Measurements from ENCODE around the gene NRIP1. TPM values are rescaled to one million over a fixed set of nuclear protein-coding genes. Genes with fewer than 3 reads are reported as not detected.

NRIP1 gene
- total RNA-seq: 10 to 100 TPM; 37.2 to 86.3 (median 60.7) TPM

DNA sequence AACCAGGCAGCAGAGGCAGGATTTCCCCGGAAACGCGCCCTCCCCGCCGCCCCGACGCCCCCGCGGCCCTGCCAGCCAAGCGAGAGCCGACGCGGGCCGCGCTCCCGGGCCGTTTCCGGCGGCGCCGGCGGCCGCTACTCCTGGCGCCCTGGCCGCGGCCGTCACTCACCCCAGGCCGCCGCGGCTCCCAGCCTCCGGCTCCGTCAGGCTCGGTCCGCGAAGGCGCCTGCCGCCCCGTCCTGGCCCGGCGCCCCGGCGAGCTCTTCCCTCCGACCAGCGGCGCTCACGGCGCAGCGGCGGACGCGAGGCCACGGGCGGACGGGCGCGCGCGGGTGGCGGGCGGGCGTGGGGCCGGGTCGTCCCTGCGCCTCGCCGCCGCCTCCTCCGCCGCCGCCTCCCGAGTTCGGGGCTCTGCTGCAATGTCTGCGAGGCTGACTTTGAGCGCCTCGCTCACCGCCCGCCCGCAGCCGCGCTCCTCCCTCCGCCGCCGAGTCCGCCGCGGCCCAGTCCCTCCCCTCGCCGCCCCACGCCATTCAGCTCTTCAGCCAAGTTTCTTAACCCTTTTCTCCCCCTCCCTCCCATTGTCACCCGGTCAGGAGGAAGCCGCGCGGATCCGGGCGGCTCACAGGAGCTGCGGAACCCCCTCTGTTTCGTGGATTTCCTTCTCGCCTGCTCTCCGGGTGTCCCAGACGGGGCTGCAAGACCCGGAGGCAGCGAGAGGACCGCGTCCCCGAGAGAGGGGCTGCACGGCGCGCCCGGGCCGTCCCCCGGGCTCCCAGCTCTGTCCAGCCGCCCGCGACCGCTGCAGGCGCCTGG is at the start of gene NRIP1:
TSS of gene NRIP1 (minus strand) at position 425 of the 816 bp plus-strand sequence. CDS start 96,808 bp downstream, outside the sequence.
- DNase-seq (ENCODE audit: low spot score) (peak; percentile 31), ATAC-seq (ENCODE audit: low FRiP score) (peak; percentile 89)
- TF ChIP-seq CTCF (IDR thresholded peaks at IDR 0.05): no peak

- no peak for TF ChIP-seq CTCF (IDR thresholded peaks at IDR 0.05)
- ATAC-seq (ENCODE audit: low FRiP score) (no peak), DNase-seq (ENCODE audit: low spot score) (no peak)
Measured at GRCh38 chr21:15112858-15113257, 48.1 kb upstream of the NRIP1 start.

- no peak for ATAC-seq (ENCODE audit: low FRiP score)
- DNase-seq (ENCODE audit: low spot score): no peak
- no peak for TF ChIP-seq CTCF (IDR thresholded peaks at IDR 0.05)
Measured at GRCh38 chr21:15108801-15109200, 44.0 kb upstream of the NRIP1 start.

DNA sequence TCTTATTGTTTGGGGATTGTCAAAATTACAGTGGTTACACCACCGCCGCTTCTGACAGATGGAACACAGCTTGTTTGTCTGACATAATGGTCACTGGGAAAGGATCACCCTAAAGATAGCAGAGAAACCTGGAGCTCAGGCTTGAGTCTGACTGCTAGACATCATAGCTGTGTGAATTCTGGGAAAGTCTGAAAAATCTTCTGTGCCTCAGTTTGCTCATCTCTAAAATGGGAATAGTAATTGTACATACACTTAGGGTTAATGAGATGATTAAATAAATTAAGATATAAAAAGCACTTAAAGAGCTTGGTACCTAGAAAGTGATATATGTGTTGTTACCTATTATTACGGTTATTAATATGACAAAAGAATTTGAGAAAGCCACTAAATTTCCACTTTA is 39.7 kb upstream of the NRIP1 start:
- DNase-seq (ENCODE audit: low spot score): no peak
- ATAC-seq (ENCODE audit: low FRiP score): no peak
- no peak for TF ChIP-seq CTCF (IDR thresholded peaks at IDR 0.05)

- no peak for TF ChIP-seq CTCF (IDR thresholded peaks at IDR 0.05)
- ATAC-seq (ENCODE audit: low FRiP score) (no peak), DNase-seq (ENCODE audit: low spot score) (no peak)
Measured at GRCh38 chr21:15098908-15099307, 34.1 kb upstream of the NRIP1 start.

GRCh38 chr21:15098181-15098580 is 33.4 kb upstream of the NRIP1 start:
- no peak for ATAC-seq (ENCODE audit: low FRiP score)
- no peak for TF ChIP-seq CTCF (IDR thresholded peaks at IDR 0.05)
- DNase-seq (ENCODE audit: low spot score): no peak

DNA sequence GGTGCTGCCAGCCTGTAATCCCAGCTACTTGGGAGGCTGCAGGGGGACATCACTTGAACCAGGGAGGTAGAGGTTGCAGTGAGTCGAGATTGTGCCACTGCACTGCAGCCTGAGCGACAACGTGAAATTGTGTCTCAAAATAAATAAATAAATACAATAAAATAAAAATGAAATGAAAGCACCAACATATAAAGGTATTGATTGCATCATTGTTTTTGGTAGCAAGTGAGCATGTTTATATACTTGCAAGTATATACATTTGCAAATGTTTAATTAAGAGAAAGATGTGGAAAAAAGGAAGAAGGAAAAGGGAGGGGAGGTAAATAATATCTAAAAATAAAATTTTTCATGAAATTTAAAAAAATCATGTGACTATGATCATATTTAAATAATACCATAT is 32.8 kb upstream of the NRIP1 start:
- DNase-seq (ENCODE audit: low spot score): no peak
- TF ChIP-seq CTCF (IDR thresholded peaks at IDR 0.05): no peak
- ATAC-seq (ENCODE audit: low FRiP score): no peak
